ENCODE measurements around the gene LMX1B.

LMX1B gene

DNA sequence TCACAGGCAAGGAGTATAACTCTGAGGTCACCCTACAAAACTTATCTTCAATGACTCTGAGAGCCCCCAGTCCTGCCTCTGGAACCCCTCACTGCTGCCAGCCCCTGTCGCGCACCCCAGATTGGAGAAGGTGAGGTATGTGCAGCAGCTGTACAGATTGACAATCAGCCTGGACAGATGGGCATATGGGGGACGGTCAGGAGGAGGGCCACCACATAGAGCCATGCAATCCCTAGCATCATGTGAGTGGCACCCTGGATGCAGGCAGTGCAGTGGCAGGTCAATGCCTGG, 90.1 kb downstream of the LMX1B start:
- peaks cover 2% of the 10 kb centered on the region for H3K27me3 ChIP-seq (ENCODE audit: insufficient read depth, poor library complexity, severe bottlenecking)
- DNase-seq (ENCODE audit: low read depth in 1 of 2, low spot score in 1 of 2) = no peak
- no peak overlapping the region for H3K27ac ChIP-seq (replicated peaks)
- H3K4me3 ChIP-seq (replicated peaks; ENCODE audit: insufficient read depth, low read length) = no peak overlapping the region
- TF ChIP-seq, protein P1, sequence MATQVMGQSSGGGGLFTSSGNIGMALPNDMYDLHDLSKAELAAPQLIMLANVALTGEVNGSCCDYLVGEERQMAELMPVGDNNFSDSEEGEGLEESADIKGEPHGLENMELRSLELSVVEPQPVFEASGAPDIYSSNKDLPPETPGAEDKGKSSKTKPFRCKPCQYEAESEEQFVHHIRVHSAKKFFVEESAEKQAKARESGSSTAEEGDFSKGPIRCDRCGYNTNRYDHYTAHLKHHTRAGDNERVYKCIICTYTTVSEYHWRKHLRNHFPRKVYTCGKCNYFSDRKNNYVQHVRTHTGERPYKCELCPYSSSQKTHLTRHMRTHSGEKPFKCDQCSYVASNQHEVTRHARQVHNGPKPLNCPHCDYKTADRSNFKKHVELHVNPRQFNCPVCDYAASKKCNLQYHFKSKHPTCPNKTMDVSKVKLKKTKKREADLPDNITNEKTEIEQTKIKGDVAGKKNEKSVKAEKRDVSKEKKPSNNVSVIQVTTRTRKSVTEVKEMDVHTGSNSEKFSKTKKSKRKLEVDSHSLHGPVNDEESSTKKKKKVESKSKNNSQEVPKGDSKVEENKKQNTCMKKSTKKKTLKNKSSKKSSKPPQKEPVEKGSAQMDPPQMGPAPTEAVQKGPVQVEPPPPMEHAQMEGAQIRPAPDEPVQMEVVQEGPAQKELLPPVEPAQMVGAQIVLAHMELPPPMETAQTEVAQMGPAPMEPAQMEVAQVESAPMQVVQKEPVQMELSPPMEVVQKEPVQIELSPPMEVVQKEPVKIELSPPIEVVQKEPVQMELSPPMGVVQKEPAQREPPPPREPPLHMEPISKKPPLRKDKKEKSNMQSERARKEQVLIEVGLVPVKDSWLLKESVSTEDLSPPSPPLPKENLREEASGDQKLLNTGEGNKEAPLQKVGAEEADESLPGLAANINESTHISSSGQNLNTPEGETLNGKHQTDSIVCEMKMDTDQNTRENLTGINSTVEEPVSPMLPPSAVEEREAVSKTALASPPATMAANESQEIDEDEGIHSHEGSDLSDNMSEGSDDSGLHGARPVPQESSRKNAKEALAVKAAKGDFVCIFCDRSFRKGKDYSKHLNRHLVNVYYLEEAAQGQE (IDR thresholded peaks at IDR 0.05; ENCODE audit: insufficient replicate concordance, low read depth) = no peak
- TF ChIP-seq POLR2AphosphoS5 (IDR thresholded peaks at IDR 0.05; ENCODE audit: low read depth) (no peak), SPI1 (IDR thresholded peaks at IDR 0.05; ENCODE audit: borderline replicate concordance, low read depth) (no peak), GABPA (IDR thresholded peaks at IDR 0.05; ENCODE audit: low read depth) (no peak)
- TF ChIP-seq, protein P2, sequence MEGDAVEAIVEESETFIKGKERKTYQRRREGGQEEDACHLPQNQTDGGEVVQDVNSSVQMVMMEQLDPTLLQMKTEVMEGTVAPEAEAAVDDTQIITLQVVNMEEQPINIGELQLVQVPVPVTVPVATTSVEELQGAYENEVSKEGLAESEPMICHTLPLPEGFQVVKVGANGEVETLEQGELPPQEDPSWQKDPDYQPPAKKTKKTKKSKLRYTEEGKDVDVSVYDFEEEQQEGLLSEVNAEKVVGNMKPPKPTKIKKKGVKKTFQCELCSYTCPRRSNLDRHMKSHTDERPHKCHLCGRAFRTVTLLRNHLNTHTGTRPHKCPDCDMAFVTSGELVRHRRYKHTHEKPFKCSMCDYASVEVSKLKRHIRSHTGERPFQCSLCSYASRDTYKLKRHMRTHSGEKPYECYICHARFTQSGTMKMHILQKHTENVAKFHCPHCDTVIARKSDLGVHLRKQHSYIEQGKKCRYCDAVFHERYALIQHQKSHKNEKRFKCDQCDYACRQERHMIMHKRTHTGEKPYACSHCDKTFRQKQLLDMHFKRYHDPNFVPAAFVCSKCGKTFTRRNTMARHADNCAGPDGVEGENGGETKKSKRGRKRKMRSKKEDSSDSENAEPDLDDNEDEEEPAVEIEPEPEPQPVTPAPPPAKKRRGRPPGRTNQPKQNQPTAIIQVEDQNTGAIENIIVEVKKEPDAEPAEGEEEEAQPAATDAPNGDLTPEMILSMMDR (IDR thresholded peaks at IDR 0.05; ENCODE audit: insufficient read depth, low read length) = no peak

DNA sequence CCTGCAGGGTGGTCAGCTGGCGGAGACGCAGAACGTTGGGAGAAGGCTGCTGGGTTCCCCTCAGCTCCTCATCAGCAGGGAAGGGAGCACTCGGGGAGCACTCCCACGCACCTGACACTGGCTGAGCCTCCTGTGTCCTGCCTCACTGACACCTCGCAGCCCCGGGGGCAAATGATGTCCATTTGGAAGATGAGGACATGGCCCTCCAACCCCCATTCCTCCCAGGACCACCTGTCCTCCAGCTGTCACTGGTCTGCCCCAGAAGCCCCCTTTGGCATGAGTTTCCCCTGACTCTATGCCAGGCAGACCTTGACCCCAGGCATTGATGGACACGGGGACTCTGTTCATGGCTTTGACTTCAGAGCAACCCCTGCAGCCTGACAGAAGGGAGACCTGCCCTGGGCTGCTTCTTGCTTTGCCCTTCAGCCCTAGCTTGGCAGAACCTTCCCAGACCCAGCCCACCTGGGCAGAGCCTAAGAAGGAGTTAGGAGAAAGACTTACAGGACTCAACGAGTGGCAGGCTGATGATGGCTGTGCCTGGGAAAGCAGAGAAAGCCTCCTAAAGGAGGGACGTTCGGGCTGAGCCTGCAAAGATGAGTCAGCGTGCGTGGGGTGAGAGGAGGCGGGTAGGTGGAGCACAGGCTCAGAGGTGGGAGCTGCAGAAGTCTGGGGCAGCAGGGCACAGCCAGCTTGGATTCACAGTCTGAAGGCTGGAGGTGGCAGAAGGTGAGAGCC, 90.6 kb downstream of the LMX1B start:
- DNase-seq (ENCODE audit: low read depth in 1 of 2, low spot score in 1 of 2) = no peak
- no peak for TF ChIP-seq SPI1 (IDR thresholded peaks at IDR 0.05; ENCODE audit: borderline replicate concordance, low read depth)
- peaks cover under 1% of the 10 kb centered on the region for H3K27me3 ChIP-seq (ENCODE audit: insufficient read depth, poor library complexity, severe bottlenecking)
- no peak overlapping the region for H3K27ac ChIP-seq (replicated peaks)
- H3K4me3 ChIP-seq (replicated peaks; ENCODE audit: insufficient read depth, low read length) = no peak overlapping the region

DNA sequence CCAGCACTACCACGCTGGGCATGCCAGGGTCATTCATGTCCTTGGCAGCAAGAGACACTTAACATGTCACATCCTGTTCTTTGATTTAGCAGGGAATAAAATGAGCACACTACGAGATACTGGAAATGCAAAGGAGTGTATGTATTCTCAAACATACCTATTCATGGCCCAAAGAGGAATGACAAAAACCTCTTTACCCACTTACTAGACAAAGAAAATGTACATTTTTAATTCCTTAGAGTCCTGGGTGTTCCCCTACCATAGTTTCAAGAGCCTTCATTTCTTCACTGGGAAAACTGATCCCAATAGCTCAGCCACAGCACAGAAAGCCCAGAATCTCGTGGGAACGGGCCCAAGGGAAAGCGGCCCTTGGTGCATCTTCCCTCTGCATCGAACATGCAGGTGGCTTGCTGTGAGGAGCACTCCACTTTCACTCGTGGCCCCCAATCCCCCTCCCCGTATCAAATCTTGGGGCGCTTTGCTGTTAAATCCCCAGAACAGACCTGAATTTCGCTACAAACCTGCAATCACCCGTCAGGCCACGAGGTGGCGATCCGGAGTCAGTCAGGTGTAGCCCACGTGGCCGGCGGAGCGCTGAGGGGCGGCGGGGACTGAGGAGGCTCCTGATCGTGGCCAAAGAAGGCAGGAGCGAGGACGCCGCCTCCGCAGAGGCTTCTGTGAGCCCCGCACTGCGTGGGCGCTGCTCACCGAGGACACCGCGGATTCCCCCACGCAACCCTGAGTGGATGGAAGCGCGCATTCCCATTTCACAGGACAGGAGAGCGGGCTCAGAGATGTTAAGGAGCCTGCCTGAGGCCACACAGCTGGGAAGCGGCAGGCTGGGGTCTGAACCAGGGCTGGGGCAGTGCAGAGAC, 91.4 kb downstream of the LMX1B start:
- Histone ChIP-seq H3K27me3 (ENCODE audit: insufficient read depth, poor library complexity, severe bottlenecking) (no peaks in the 10 kb centered on the region), H3K27ac (replicated peaks) (no peak overlapping the region), H3K4me3 (replicated peaks; ENCODE audit: insufficient read depth, low read length) (no peak overlapping the region)
- peak; percentile 31 to 58 for DNase-seq (ENCODE audit: low read depth in 1 of 2, low spot score in 1 of 2)
- no peak for TF ChIP-seq SPI1 (IDR thresholded peaks at IDR 0.05; ENCODE audit: borderline replicate concordance, low read depth)
- TF ChIP-seq, protein P2 (IDR thresholded peaks at IDR 0.05; ENCODE audit: insufficient read depth, low read length) = peak; percentile 64

DNA sequence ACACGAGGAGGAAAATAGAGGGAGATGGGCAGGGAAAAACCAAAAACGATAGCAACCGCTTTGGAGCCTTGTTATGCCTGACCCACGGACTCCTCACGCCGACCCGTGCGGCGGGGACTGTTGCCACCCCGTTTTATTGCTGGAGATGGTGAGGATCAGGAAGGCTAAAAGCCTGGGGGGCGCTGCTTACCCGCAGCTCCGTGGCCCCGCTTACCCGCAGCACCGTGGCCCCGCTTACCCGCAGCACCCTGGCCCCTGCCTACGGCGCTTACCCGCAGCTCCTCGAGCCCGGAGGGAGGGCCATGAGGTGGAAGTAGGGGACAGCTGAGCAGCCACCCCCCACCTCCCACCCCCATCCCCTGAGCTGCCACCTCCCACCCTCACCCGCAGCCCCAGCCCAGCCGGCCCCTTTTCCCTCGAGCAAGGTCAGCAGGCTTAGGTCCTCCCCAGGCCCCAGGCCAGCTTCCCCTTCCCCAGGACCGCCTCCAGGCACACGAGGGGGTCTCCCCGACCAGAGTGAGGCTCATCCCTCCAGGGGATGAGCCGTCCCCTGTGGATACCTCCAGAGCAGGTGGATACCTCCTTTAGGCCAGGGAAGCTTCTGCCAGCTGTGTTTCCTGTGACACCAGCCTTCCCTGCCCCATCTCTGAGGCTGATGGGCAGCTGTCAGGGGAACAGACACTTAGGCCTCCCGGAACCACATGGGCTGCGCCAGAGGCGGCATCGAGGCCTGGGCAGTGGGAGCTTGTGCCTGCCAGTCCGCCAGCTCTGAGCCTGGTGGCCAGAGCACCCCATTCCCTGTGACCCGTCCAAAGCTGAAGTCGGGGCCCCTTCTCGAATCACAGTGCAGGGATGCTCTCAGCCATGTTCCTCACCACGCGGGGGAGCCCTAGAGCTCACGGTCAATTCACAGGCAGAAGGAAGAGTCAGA, 92.3 kb downstream of the LMX1B start:
- H3K27me3 ChIP-seq (ENCODE audit: insufficient read depth, poor library complexity, severe bottlenecking) = no peaks in the 10 kb centered on the region
- no peak overlapping the region for H3K27ac ChIP-seq (replicated peaks)
- H3K4me3 ChIP-seq (replicated peaks; ENCODE audit: insufficient read depth, low read length) = no peak overlapping the region
- TF ChIP-seq POLR2AphosphoS5 (IDR thresholded peaks at IDR 0.05; ENCODE audit: low read depth) (no peak), GABPA (IDR thresholded peaks at IDR 0.05; ENCODE audit: low read depth) (no peak)
- TF ChIP-seq, protein P1 (IDR thresholded peaks at IDR 0.05; ENCODE audit: insufficient replicate concordance, low read depth) = no peak
- TF ChIP-seq, protein P2 (IDR thresholded peaks at IDR 0.05; ENCODE audit: insufficient read depth, low read length) = peak; percentile 68
- peak; percentile 20 to 67 for DNase-seq (ENCODE audit: low read depth in 1 of 2, low spot score in 1 of 2)
